PC-9 (cell line): ENCODE measurements around the gene SERPING1. TPM values are rescaled to one million over a fixed set of nuclear protein-coding genes. Genes with fewer than 3 reads are reported as not detected.

Source experiments
- BruUV-seq: library from RNA; stranded (reverse); fragments of 400-500 nt; replicated peaks from 2 replicates; lab custom pipeline; 2021; lab: Mats Ljungman, UMichigan
- CTCF ChIA-PET: fragments of 300-600 bp; sonication (Branson Sonifier 250); formaldehyde crosslinking; loops from one replicate; lab custom pipeline; 2022; ENCODE audit warnings: antibody characterized with exemption; lab: Charles Lee
- POLR2A ChIA-PET: fragments of 300-600 bp; sonication (Branson Sonifier 250); formaldehyde crosslinking; loops from one replicate; lab custom pipeline; 2022; ENCODE audit warnings: antibody characterized with exemption; ENCODE audit not compliant: unreplicated experiment; lab: Charles Lee
- DNase-seq, 2 experiments: peaks; one replicate each; pipeline versions ENCODE4 v3.0.0 to v3.0.0-alpha.2; 2015 to 2022; ENCODE audit warnings: mixed read lengths in 1 of 2
- H2AFZ ChIP-seq: fragments of 200-600 bp; sonication (generic); 2 replicates; pipeline ENCODE4 v1.8.1; 2017; ENCODE audit warnings: antibody characterized with exemption
- H3F3A ChIP-seq: fragments of 200-600 bp; sonication (generic); 2 replicates; pipeline ENCODE4 v1.8.1; 2017; ENCODE audit warnings: antibody characterized with exemption, mild to moderate bottlenecking, low read depth; ENCODE audit not compliant: insufficient read depth
- H3K27ac ChIP-seq: fragments of 200-600 bp; sonication (generic); 2 replicates; pipeline ENCODE4 v1.6.1; 2016; ENCODE audit warnings: mixed run types
- H3K27me3 ChIP-seq: fragments of 200-600 bp; sonication (generic); 2 replicates; pipeline ENCODE4 v1.6.1; 2016; ENCODE audit warnings: low read depth, mixed run types; ENCODE audit not compliant: insufficient read depth
- H3K36me3 ChIP-seq: fragments of 200-600 bp; sonication (generic); 2 replicates; pipeline ENCODE4 v1.6.1; 2016; ENCODE audit warnings: low read depth, mixed run types
- H3K4me1 ChIP-seq: fragments of 200-600 bp; sonication (generic); replicated peaks from 2 replicates; pipeline ENCODE4 v1.6.1; 2016; ENCODE audit warnings: mixed run types; ENCODE audit not compliant: insufficient read depth
- H3K4me2 ChIP-seq: fragments of 200-600 bp; sonication (generic); 2 replicates; pipeline ENCODE4 v1.6.1; 2017; ENCODE audit warnings: mixed run types
- H3K4me3 ChIP-seq: fragments of 200-600 bp; sonication (generic); 2 replicates; pipeline ENCODE4 v1.6.1; 2016; ENCODE audit warnings: mixed run types
- H3K79me2 ChIP-seq: fragments of 200-600 bp; sonication (generic); 2 replicates; pipeline ENCODE4 v1.6.1; 2017; ENCODE audit warnings: low read depth, mixed run types
- H3K9me2 ChIP-seq: fragments of 200-600 bp; sonication (generic); 2 replicates; pipeline ENCODE4 v1.8.1; 2017; ENCODE audit warnings: mild to moderate bottlenecking; ENCODE audit not compliant: insufficient read depth
- H3K9me3 ChIP-seq: fragments of 200-600 bp; sonication (generic); 2 replicates; pipeline ENCODE4 v1.8.1; 2016; ENCODE audit warnings: low read depth; ENCODE audit not compliant: insufficient read depth
- H4K20me1 ChIP-seq: fragments of 200-600 bp; sonication (generic); 2 replicates; pipeline ENCODE4 v1.8.1; 2017; ENCODE audit not compliant: insufficient read depth
- CTCF ChIP-seq: fragments of 200-600 bp; sonication (generic); conservative IDR thresholded peaks from 2 replicates; pipeline ENCODE4 v1.6.1; 2017; ENCODE audit warnings: mixed run types, antibody characterized with exemption, mild to moderate bottlenecking, moderate library complexity
- EZH2 ChIP-seq: fragments of 200-600 bp; sonication (generic); IDR thresholded peaks from 2 replicates; pipeline ENCODE4 v1.8.0; 2017; ENCODE audit warnings: antibody characterized with exemption, low read depth
- intact Hi-C: fragments of 100-400 bp; cut with micrococcal nuclease; formaldehyde crosslinking; loops from one replicate; pipeline ENCODE4 v1.10.0; 2022; ENCODE audit not compliant: unreplicated experiment
- total RNA-seq: library from RNA; stranded (reverse); gene quantifications from 2 replicates; pipeline ENCODE4 v1.2.3, GENCODE V29; 2021

SERPING1 gene
- total RNA-seq, 1 experiment from 2014 or later, result 3.1 TPM

DNA sequence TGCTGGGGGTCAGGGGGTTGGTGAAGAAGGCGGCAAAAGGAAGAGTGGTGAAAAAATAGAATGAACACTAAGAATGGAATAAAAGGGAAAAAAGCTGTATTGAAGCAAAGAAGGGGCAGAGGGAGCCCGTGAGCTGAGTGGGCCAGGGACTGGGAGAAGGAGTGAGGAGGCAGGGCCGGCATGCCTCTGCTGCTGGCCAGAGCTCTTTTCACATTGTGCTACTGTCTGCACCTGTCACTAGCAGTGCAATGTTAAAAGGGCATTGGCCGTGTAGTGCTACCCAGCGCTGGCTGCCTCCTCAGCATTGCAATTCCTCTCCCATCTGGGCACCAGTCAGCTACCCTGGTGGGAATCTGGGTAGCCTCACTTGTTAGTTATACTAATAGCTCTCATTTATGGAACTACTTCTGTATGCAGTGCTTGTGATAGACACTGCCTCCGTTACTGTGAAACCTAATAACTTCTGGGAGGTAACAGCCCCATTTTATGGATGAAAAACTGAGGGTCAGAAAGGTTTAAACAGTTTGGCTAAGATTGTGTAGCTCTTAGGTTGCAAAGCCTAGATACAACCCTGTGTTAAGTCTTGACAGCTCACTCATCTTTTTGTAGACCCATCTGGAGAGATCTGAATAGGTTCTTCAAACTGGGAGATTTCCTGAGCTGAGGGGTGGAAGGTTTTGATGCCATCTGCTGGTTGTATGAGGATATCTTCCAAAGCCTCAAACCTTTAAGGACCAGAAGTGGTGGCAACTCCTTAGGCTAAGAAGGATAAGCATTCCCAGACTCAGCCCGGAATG is 43.7 kb downstream of the SERPING1 start:
- no peaks in the 10 kb centered on the region for H3K79me2 ChIP-seq
- H3K4me1 ChIP-seq, result peaks cover 3% of the 10 kb centered on the region; the same call in 1 of the 2 replicates
- peaks cover 13% of the 10 kb centered on the region; the same call in 1 of the 2 replicates for H3K27me3 ChIP-seq
- no peaks in the 10 kb centered on the region for H3K36me3 ChIP-seq
- TF ChIP-seq EZH2, result no peak
- peak; percentile 71 for TF ChIP-seq CTCF
- BruUV-seq, result no TSS peak
- DNase-seq, result no peak
- H3K9me3 ChIP-seq, result no peaks in the 10 kb centered on the region
- no peak overlapping the region for H3K4me3 ChIP-seq
- no peak overlapping the region for H2AFZ ChIP-seq
- H3K27ac ChIP-seq, result no peak overlapping the region
- CTCF ChIA-PET, result interaction anchor here (0.5 to 2.7 kb wide), 10 partner anchors 68 to 391 kb away, joined by 3 to 26 read pairs (median 5); partner anchors contain the start of genes RTN4RL2 and UBE2L6
- H4K20me1 ChIP-seq, result no peaks in the 10 kb centered on the region
- no peak overlapping the region for H3K4me2 ChIP-seq
- H3F3A ChIP-seq, result no peaks in the 10 kb centered on the region
- no peaks in the 10 kb centered on the region for H3K9me2 ChIP-seq
- POLR2A ChIA-PET, result interaction anchor here (0.5 to 0.7 kb wide), 2 partner anchors 34 to 148 kb away, joined by 3 read pairs; no protein-coding TSS in a partner anchor
- intact Hi-C loops, result loop anchor here (1.0 kb wide), 4 partner anchors 73 to 296 kb away; partner anchors contain the start of gene TIMM10

DNA sequence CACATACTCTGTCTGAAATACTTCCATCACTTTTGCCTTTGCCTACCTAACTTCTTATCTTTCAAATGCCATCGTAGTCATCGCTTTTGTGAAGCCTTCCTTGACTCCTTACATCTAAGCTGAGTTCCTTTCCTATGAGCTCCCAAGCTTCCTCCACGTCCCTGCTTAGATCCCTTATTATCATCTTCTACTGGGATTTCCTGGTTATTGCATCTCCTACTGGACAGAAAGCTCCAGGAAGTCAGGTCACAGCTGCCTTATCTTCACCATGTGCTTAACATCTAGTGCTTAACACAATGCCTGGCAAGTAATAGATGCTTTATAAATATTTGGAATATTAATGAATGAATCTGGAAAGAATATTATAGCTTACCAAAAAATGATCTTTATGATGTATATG is 46.3 kb downstream of the SERPING1 start:
- POLR2A ChIA-PET, result interaction anchor here (0.6 to 0.9 kb wide), 3 partner anchors 8 to 60 kb away, joined by 3 to 12 read pairs (median 11); no protein-coding TSS in a partner anchor
- no peak overlapping the region for H3K27ac ChIP-seq
- H3K4me2 ChIP-seq, result no peak overlapping the region
- H4K20me1 ChIP-seq, result no peaks in the 10 kb centered on the region
- no peaks in the 10 kb centered on the region for H3K79me2 ChIP-seq
- no peaks in the 10 kb centered on the region for H3K36me3 ChIP-seq
- no peak overlapping the region for H2AFZ ChIP-seq
- no peaks in the 10 kb centered on the region for H3K9me3 ChIP-seq
- intact Hi-C loops, result loop anchor here (1.0 kb wide), 2 partner anchors 117 to 187 kb away; no protein-coding TSS in a partner anchor
- peaks cover 3% of the 10 kb centered on the region; the same call in 1 of the 2 replicates for H3K4me1 ChIP-seq
- H3K9me2 ChIP-seq, result no peaks in the 10 kb centered on the region
- CTCF ChIA-PET, result interaction anchor here (0.6 to 2.0 kb wide), 14 partner anchors 11 to 943 kb away, joined by 3 to 25 read pairs (median 4); partner anchors contain the start of gene UBE2L6
- no peak overlapping the region for H3K4me3 ChIP-seq
- DNase-seq, result no peak
- TF ChIP-seq EZH2 (no peak), CTCF (no peak)
- no TSS peak for BruUV-seq
- H3K27me3 ChIP-seq, result peaks cover 38% of the 10 kb centered on the region
- no peaks in the 10 kb centered on the region for H3F3A ChIP-seq
